Peyer's patch (tissue), 4 donors: Measurements from ENCODE around the gene GUCA1C.

Source experiments
- CTCF ChIP-seq, 6 experiments: fragments of 450-650 bp in 4 of 6; fragments of 200-600 bp in 2 of 6; sonication (generic) in 1 of 6; IDR thresholded peaks; one replicate each; pipeline ENCODE4 v1.5.1; 2017 to 2019; ENCODE audit warnings: antibody characterized with exemption in 6 of 6, mild to moderate bottlenecking in 3 of 6, moderate library complexity in 1 of 6
- POLR2A ChIP-seq, 2 donors: fragments of 450-650 bp; IDR thresholded peaks; one replicate each; pipeline ENCODE4 v1.5.1; 2017; ENCODE audit warnings: antibody characterized with exemption in 2 of 2, mild to moderate bottlenecking in 2 of 2, moderate library complexity in 2 of 2

GRCh38 chr3:108863799-108864135 lies 89.9 kb downstream of the GUCA1C start:
- TF ChIP-seq CTCF (IDR thresholded peaks at IDR 0.05) (no peak), POLR2A (IDR thresholded peaks at IDR 0.05) (no peak)
